ENCODE measurements around the gene CDCP1.

- no peak for TF ChIP-seq CTCF (conservative IDR thresholded peaks at IDR 0.05)
- TF ChIP-seq EZH2 (IDR thresholded peaks at IDR 0.05; ENCODE audit: low read depth) = no peak
Measured at GRCh38 chr3:45173776-45174175, 27.6 kb upstream of the CDCP1 start.

Data from PC-9 (cell line).